ENCODE measurements around the gene BSPRY.
"Not testable (repeated sequence)": the region's sequence is repeated elsewhere in the genome, so short reads cannot be mapped to it uniquely, and the experiment has no call there.

BSPRY gene

DNA sequence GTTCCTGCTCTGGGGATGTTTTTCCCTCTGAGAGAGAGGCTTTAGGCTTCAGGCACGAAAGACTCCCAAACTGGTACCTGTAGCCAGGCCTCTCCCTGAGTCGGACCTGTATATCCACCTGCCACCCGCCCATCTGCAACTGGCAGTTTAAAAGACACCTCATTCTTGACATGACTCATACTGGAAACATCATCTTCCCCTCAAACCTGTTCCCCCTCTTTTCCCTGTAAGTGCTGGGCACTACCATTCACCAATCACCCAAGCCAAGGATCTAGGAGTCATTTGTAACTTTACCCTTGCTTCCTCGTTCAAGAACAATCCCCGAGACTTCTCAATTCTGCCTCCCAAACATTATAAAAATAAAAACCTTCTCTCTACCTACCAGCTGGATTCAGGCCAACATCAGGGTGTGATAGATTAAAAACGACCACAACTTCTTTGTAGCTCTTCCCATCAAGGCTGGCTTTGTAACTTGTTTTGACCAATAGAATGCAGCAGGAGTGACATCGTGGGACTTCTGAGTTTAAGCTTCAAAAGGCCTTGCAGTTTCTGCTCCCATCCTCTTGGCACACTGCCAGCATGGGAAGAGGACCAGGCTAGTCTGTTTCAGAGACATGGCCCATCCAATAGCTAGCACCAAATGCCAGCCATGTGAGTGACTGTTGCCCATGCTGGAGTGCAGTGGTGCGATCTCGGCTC lies 7.5 kb upstream of the BSPRY start:
- DNase-seq (ENCODE audit: low spot score), result no peak

DNA sequence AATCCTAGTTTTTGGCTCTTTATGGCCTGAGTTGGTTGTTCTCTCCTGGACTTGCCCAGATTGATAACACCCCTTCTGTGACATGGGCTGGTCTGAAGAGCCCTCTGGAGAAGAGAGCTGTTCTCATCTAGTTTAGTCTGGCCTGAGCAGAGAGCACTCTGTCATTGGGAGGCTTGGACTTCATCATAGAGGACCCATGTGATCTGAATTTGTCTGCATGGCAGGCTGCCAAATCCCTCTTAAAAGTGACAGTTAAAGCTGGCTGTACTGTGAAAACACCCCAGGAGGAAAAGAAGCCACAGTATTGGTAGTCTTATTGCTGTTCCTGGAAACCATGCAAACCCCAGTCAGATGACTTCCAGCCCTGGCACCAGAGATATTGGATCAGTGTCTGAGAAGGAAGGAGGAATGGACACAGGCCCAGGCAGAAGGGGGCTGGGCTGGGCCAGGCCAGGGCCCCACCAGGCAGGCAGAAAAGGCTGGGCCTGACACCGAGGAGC lies 5.6 kb upstream of the BSPRY start:
- peak; percentile 60 for DNase-seq (ENCODE audit: low spot score)

DNA sequence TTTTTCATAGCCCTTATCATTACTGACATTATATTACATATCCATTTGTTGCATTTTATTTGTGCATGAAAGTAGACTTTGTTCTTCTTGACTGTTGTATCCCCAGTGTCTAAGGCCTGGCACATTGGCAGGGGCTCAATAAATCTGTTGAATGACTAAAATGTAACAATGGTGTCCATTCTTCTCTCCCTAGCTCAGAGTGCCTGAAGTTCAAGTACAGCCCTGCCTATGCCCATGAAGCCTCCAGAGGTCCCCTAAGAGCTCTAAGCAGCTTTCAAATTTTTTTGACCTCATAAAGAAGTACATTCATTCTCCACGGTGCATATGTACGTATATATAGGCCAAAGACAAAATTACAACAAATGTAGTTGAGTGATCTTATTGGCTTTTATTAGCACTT lies 4.2 kb upstream of the BSPRY start:
- no peak for DNase-seq (ENCODE audit: low spot score)

DNA sequence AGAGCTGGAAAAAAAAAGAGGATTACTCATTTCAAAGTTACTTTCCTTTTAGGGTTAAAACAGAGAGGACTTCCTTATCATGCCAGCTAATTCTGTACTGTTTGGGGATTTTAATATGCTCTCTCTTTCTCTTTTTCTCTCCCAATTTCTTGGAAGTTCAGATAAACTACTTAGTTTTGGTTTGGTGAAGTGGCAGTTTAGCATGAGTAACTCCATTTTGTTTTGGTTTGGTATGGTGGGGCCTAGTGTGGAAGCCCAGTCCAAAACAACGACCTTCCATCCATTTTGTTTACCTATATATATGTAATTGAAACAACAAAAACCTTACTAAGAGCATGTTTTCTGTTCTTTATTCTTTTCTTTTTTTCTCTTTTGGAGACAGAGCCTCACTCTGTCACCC lies 3.7 kb upstream of the BSPRY start:
- no peak for DNase-seq (ENCODE audit: low spot score)

DNA sequence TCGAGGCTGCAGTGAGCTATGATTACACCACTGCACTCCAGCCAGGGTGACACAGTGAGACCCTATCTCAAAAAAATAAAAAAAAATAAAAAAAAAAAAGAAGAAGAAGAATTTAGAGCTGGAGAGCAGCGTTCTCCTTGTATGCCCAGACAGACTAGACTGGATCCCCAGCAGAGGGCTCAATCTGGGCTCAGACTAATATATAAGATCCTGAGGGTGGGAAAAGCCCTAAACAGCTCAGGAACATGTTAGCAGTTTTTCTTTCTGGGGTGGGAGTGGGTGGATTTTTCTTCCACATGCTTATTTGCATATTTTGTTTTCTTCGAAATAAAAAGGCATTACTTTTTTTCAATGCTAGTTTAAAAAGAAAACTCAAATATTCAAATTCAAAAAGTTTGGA lies 904 bp upstream of the BSPRY start:
- DNase-seq (ENCODE audit: low spot score), result no peak

DNA sequence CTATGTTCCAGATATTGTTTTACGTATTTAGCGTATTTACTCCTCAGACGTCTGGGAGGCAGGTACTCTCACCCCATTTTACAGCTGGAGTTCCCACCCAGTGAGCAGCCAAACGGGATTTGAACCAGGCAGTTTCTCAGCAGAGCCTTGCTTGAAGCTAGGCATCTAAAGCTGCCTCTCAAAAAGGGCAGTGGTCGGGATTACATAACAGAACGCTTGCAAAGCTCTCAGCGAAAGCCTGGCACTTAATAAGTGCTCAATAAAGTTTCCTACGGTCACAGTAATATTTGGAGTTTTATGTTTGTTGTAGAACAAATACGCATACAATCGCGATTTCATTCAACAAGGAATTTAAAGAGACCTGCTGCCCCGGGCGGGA lies 286 bp upstream of the BSPRY start:
- no peak for DNase-seq (ENCODE audit: low spot score)

DNA sequence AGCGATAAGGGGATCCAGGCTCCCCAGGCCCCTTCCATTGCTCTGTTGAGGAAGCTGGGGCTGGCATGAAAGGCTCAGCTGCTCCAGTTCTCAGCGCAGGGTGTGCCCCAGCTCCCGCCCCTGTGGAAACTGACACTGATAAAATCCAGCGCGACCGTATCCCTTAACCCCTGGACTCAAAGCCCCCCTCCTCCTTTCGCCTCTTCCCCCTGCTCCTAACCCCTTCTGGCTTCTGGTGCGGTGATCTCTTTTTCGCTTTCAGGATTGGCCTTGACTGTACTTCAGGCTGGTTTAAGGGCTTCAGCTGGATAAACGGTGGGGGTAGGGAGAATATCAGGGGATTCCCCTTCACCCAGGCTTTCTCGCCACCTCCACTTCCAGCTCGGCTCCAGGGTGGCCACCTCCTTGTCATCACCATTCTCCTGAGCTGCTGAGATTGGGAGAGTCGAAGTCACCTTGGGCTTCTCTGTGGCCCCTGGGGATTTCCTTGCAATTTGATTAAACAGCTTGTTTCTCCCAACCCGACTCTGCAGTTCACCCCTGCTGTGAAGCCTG lies 843 bp downstream of the BSPRY start:
- DNase-seq (ENCODE audit: low spot score), result no peak

DNA sequence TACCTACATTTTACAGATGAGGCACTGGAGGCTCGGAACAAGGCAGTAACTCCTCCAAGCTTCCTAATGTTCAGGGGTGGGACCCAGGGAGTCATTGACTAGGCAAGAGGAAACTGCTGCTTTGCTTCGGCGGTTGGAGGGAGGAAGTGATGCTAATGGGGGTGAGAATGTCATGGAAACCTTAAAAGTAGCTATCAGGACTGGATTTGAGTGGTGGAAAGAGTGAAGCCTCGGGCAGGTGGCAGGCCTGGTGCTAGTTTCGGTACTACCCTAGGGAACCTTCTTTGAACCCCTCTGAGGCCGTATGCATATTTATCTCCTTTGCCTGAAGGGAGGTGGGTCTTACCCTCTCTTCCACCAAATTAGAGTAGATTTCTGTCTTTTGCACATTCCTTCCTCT lies 1.6 kb downstream of the BSPRY start:
- DNase-seq (ENCODE audit: low spot score), result no peak

DNA sequence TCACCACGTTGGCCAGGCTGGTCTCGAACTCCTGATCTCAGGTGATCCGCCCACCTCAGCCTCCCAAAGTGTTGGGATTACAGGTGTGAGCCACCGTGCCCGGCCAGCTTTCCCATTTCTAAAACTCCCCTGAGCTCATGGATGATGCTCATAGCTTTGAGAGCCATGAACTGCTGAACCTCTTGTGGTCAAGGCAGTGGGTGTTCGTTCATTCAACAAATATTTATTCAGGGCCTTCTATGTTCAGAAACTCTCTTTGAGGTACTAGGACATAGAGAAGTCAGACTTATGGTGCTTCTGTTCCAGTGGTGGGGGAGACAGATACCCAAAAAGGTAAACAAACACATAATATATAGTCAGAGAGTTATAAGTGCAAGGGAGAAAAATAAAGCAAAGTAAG lies 2.7 kb downstream of the BSPRY start:
- no peak for DNase-seq (ENCODE audit: low spot score)

DNA sequence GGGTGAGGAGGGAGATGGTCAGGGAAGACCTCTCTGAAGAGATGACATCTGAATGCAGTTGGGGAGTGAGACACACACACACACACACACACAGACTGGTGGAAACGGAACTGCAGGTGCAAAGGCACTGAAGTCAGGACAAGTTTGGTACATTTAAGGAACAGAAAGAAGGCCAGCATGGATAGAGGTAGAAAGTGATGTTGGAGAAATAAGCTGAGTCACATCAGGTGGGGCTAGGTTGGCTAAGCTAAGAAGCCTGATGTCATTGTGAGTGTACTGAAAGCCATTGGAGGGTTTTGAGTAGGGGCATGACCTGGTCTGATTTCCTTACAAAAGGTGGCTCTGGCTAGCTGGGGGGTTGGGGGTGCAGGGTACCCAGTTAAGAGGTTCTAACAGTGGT lies 3.1 kb downstream of the BSPRY start:
- no peak for DNase-seq (ENCODE audit: low spot score)

DNA sequence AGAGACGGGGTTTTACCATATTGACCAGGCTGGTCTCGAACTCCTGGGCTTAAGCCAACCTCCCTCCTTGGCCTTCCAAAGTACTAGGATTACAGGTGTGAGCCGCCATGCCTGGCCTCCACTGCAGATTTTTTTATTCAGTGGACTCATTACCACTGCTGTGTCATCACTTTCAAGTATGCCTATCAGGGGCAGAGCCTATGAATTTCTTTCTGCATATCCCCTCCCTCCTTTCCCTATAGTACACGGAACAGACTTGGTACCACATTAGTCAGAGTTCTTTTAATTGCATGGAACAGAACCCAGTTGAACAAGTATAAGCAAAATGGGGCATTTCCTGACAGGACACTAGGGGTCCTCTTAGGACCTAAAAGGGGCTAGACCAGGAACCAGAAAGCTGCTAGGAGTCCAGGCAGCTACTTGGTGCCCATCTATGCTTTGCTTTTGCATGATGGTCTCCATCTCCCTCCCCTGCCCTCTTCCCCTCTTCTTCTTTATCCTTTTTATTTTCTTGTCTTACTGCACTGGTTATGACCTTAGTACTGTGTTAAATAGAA lies 5.8 kb downstream of the BSPRY start:
- no peak for DNase-seq (ENCODE audit: low spot score)

DNA sequence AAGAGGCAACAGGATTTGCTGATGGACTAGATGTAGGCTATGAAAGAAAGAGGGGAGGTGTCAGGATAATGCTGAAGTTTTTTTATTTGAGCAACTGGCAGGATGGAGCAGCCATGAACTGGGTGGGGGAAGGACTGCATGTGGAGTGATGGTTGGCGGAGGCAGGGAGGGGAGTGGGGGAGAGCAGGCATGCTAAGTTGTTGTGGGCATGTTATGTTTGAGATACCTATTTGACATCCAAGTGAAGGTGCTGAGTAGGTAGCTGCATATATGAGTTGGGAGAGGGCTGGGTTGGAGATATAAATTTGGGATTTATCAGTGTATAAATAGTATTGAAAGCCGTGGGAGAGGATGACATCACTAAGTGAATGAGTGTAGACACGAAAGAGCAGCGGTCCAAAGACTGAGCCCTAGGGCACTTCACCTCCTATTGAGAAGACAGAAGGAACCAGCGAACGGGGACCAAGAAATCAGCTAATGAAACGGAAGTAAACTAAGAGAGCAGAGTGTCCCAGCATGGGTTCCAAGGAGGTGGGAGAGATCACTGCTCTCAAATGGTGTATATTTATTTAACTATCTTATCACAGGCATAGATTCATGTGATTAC lies 7.4 kb downstream of the BSPRY start:
- DNase-seq (ENCODE audit: low spot score), result no peak

DNA sequence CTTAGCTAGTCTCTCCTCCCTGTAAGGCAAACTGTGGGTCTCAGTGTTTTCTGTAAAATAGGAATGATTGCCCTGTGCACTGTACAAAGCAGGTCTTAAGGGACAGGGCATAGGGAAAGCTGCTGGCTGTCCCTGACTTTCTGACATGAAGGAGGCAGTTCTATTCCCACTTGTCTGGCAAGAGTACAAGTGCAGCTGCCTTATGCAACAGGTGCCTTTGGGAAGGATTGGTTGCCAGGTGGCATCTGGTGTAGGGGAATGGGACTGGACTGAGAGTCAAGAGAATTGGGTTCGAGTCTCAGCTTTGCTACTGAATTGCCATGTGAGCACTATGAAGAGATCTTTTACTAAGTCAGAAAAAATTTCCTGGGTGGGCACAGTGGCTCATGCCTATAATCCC lies 10.0 kb downstream of the BSPRY start:
- DNase-seq (ENCODE audit: low spot score), result no peak

DNA sequence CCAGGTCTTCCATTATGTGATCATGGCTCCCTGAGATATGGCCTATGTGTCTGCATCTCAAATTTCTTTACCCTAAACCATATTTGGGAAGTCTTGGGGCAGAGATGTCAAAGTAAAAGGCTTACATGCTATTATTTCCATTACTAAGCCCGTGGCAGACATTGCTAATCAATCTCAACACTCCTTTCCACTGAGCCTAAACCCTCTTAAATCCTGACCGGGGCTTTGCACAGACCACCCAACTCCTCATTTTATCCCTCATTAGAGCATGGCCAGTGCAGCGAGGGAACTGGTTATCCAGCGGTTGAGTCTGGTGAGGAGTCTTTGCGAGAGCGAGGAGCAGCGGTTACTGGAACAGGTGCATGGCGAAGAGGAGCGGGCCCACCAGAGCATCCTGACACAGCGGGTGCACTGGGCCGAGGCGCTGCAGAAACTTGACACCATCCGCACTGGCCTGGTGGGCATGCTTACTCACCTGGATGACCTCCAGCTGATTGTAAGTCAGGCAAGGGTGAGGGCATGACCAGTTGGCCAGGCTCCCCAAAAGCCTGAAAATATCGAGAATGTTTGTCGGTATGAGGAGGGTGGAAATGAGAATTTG lies 11.0 kb downstream of the BSPRY start:
- DNase-seq (ENCODE audit: low spot score), result no peak

DNA sequence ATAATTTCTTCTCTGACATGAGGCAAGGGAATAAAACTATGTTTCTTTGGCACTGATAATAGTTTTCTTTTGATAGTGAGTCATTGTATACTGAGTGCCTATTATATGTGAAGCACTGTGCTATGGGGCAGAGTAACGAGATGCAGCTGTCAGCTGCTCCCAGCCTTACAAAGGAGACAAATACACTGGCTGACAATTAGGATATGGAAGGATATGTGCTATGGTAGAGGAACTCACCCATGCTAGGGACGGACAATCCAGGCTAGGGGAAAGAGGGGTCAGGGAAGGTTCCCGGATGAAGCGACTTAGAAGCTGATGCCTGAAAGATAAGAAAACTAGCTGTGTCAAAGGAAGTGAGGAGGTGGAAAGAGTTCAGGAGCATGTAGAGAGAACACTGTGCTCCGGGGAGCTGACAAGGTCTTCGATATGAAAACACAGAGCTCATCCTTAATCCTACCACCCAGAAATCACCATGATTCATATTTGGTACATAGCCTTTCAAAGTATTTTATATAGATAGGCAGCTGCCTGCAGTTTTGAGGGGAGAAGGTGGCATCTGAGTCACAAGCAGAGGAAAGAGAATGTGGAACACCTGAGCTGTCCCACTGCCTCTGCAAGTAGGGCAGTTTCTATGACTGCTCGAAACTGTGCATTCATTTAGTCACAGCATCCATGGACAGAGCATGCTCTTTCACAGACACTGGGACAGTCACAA lies 12.1 kb downstream of the BSPRY start:
- peak; percentile 45 for DNase-seq (ENCODE audit: low spot score)

DNA sequence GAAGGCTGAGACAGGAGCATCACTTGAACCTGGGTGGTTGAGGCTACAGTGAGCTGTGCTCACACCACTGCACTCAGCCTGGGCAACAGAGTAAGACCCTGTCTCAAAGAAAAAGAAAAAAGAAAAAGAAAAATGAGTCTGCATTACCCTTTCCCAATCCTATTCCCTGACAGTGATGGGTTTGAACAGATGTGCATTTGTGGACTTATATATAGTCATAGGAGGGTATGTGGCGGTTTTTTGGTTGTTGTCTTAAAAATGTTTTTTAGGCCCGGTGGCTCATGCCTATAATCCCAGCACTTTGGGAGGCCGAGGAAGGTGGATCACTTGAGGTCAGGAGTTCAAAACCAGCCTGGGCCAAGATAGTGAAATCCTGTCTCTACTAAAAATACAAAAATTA lies 14.0 kb downstream of the BSPRY start:
- no peak for DNase-seq (ENCODE audit: low spot score)

DNA sequence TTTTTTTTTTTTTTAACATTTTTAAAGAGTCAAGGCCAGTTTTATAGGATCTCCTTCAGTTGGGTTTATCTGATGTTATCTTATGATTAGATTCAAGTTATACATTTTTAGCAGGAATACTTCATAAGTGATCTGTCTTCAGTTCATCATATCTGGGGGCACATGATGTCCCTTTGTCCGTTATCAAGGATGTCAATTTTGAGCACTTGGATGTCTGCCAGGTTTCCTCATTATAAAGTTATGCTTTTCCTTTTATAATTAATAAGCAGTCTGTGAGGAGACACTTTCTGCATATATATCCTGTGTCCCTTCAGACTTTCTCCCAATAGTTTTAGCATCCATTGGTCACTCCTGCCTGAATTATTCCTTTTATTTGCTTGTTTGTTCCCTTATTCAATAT lies 15.6 kb downstream of the BSPRY start:
- no peak for DNase-seq (ENCODE audit: low spot score)

DNA sequence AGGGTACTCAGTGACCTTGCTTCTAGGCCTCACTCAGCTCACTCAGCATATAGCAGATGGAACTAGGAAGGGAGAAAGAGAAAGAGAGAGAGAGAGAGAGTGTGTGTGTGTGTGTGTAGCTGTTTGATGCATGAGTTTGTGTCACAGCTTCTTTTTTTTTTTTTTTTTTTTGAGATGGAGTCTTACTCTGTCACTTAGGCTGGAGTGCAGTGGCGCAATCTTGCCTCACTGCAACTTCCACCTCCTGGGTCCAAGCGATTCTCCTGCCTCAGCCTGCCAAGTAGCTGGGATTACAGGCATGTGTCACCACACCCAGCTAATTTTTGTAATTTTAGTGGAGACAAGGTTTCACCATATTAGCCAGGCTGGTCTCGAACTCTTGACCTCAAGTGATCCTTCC lies 16.3 kb downstream of the BSPRY start:
- not testable (repeated sequence) for DNase-seq (ENCODE audit: low spot score)

DNA sequence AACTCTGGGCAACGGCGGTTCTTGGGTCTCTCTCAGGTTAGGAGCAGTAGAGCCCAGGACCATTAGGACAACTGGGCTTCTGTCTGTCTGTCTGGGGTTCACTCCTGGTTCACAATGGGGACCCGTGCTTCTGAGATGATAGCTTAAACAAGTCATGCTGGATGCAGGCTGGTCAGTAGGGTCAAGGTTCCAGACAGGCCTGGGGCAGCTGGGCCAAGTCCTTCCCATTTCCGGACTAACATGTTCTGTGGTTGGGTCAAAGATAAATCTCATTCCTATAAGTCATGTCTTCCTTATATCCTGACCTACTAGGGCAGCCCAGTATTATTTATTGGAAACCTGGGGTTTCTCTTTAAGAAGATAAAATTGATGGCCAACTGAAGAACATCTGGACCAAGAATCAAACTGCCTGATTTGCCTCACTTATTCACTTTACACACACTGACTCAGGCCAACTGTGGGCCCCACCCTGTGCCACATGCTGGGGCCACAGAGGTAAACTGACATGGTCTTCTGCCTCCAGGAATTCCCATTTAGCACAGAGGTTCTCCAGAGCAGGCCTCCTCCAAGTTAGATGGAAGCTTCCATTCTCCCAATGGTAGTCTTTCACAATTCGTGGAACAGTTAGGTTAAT lies 19.1 kb downstream of the BSPRY start:
- DNase-seq (ENCODE audit: low spot score), result no peak

DNA sequence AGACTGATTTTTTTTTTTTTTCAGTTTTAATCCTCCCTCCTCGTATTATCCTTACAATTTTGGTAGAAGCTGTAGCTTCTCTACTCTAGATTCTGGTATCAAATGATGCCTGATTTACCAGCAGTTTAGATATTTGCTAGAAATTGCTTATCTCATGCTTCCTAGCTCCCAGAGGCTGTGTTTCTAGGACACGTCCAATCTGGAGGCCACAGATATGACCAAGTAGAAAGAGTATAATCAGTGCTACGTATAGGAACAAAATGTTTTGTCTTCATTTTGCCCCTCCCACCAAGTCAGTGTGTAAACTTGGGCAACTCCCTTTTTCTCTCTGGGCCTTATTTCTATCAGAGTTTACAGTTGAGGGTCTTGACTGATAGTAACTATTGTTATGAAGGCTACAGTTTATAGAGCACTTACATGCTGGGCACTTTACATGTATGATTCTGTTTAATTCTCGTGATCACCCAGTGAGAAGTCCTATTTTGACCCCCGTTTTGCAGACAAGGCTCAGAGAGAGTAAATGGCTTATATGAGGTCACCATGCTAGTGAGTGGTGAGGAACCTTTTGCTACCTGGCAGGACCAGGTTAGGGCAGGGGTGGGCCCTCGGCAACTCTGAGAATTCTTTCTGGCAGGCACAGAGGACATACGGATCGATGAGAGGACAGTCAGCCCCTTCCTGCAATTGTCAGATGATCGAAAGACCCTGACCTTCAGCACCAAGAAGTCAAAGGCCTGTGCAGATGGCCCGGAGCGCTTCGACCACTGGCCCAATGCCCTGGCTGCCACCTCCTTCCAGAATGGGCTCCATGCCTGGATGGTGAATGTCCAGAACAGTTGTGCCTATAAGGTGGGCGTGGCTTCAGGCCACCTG lies 19.9 kb downstream of the BSPRY start:
- no peak for DNase-seq (ENCODE audit: low spot score)

DNA sequence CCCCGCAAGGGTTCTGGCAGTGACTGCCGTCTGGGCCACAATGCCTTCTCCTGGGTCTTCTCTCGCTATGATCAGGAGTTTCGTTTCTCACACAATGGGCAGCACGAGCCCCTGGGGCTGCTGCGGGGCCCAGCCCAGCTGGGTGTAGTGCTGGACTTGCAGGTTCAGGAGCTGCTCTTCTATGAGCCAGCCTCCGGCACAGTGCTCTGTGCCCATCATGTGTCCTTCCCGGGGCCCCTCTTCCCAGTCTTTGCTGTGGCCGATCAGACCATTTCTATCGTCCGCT lies 20.5 kb downstream of the BSPRY start:
- no peak for DNase-seq (ENCODE audit: low spot score)

All from AG08396 (cell line).